IMR-90 (cell line): ENCODE results near the gene FRYL. TPM values are rescaled to one million over a fixed set of nuclear protein-coding genes. Genes with fewer than 3 reads are reported as not detected.

ENCODE experiments used
- ATAC-seq: fragments of 200-7000 bp; cut with Tn5 transposase; 2 replicates; pipeline ENCODE4 v1.9.1; 2020; ENCODE audit warnings: low read depth, mild to moderate bottlenecking, moderate library complexity
- BruUV-seq: library from RNA; stranded (reverse); fragments of 400-500 nt; replicated peaks from 2 replicates; lab custom pipeline; 2021; lab: Mats Ljungman, UMichigan
- CTCF ChIA-PET: fragments of 300-600 bp; formaldehyde crosslinking; extraction: SDS; loops from one replicate; lab custom pipeline; 2021; ENCODE audit warnings: antibody characterized with exemption; lab: Yijun Ruan, JAX
- POLR2A ChIA-PET: fragments of 300-600 bp; sonication (Branson Sonifier 250); formaldehyde crosslinking; loops from one replicate; lab custom pipeline; 2022; ENCODE audit warnings: antibody characterized with exemption; ENCODE audit not compliant: unreplicated experiment; lab: Charles Lee
- DNase-seq: peaks from one replicate; pipeline ENCODE4 v3.0.0; 2013
- H2AFZ ChIP-seq: replicated peaks from 2 replicates; pipeline ENCODE3; 2013; ENCODE audit warnings: low read length, mild to moderate bottlenecking; ENCODE audit not compliant: poor library complexity
- H2AK5ac ChIP-seq: 2 replicates; pipeline ENCODE4 v1.6.1; 2013; ENCODE audit warnings: low read depth, low read length, inconsistent platforms
- H2AK9ac ChIP-seq: replicated peaks from 2 replicates; pipeline ENCODE3; 2013; ENCODE audit warnings: mild to moderate bottlenecking, low read depth, low read length, moderate library complexity; ENCODE audit not compliant: poor library complexity
- H2BK120ac ChIP-seq: 2 replicates; pipeline ENCODE4 v1.6.1; 2013; ENCODE audit warnings: low read depth, low read length, inconsistent platforms
- H2BK15ac ChIP-seq: 3 replicates; pipeline ENCODE4 v1.6.1; 2013; ENCODE audit warnings: low read depth, low read length, inconsistent platforms
- H2BK20ac ChIP-seq: 2 replicates; pipeline ENCODE4 v1.6.1; 2013; ENCODE audit warnings: low read depth, mild to moderate bottlenecking, inconsistent platforms, low read length, moderate library complexity
- H2BK5ac ChIP-seq: 2 replicates; pipeline ENCODE4 v1.6.1; 2013; ENCODE audit warnings: mild to moderate bottlenecking, low read depth, low read length, inconsistent platforms; ENCODE audit not compliant: poor library complexity, severe bottlenecking
- H3K14ac ChIP-seq: replicated peaks from 2 replicates; pipeline ENCODE4 v1.6.1; 2013; ENCODE audit warnings: low read depth, low read length, inconsistent platforms
- H3K18ac ChIP-seq: 2 replicates; pipeline ENCODE4 v1.6.1; 2013; ENCODE audit warnings: low read depth, low read length, control low read depth
- H3K23ac ChIP-seq: 2 replicates; pipeline ENCODE4 v1.6.1; 2013; ENCODE audit warnings: low read depth, low read length, inconsistent platforms
- H3K27ac ChIP-seq: 2 replicates; pipeline ENCODE4 v1.5.1; 2013; ENCODE audit warnings: mild to moderate bottlenecking, control low read depth, low read length; ENCODE audit not compliant: insufficient read depth
- H3K27me3 ChIP-seq: 2 replicates; pipeline ENCODE4 v1.6.1; 2013; ENCODE audit warnings: low read length; ENCODE audit not compliant: control insufficient read depth, insufficient read depth
- H3K36me3 ChIP-seq: 2 replicates; pipeline ENCODE4 v1.6.1; 2013; ENCODE audit warnings: low read length, mixed read lengths; ENCODE audit not compliant: control insufficient read depth, insufficient read depth
- H3K4ac ChIP-seq: 2 replicates; pipeline ENCODE4 v1.6.1; 2013; ENCODE audit warnings: low read depth, low read length, inconsistent platforms
- H3K4me1 ChIP-seq: 2 replicates; pipeline ENCODE4 v1.6.1; 2013; ENCODE audit warnings: low read length, mixed read lengths; ENCODE audit not compliant: control insufficient read depth, insufficient read depth
- H3K4me2 ChIP-seq: 2 replicates; pipeline ENCODE4 v1.6.1; 2013; ENCODE audit warnings: low read depth, mild to moderate bottlenecking, control low read depth, low read length, moderate library complexity
- H3K4me3 ChIP-seq: 2 replicates; pipeline ENCODE4 v1.5.1; 2013; ENCODE audit warnings: low read depth, mild to moderate bottlenecking, control low read depth, low read length, moderate library complexity; ENCODE audit not compliant: insufficient read depth
- H3K56ac ChIP-seq: 2 replicates; pipeline ENCODE4 v1.6.1; 2013; ENCODE audit warnings: low read length, inconsistent platforms; ENCODE audit not compliant: insufficient read depth; ENCODE audit errors: extremely low read depth
- H3K79me1 ChIP-seq, 2 experiments: 2 replicates each; pipeline ENCODE4 v1.6.1; 2013; ENCODE audit warnings: low read length in 2 of 2, inconsistent platforms in 1 of 2, low read depth in 1 of 2
- H3K9ac ChIP-seq: 2 replicates; pipeline ENCODE4 v1.6.1; 2013; ENCODE audit warnings: low read depth, low read length, control low read depth
- H3K9me1 ChIP-seq: 2 replicates; pipeline ENCODE4 v1.6.1; 2013; ENCODE audit warnings: low read length, inconsistent platforms; ENCODE audit not compliant: insufficient read depth
- H3K9me3 ChIP-seq: 2 replicates; pipeline ENCODE4 v1.6.1; 2013; ENCODE audit warnings: low read length; ENCODE audit not compliant: control insufficient read depth, insufficient read depth
- H4K20me1 ChIP-seq: 2 replicates; pipeline ENCODE4 v1.6.1; 2013; ENCODE audit warnings: low read length, inconsistent platforms; ENCODE audit not compliant: insufficient read depth
- H4K5ac ChIP-seq: 2 replicates; pipeline ENCODE4 v1.6.1; 2013; ENCODE audit warnings: mild to moderate bottlenecking, low read depth, low read length, control low read depth
- H4K8ac ChIP-seq, 2 experiments: 2 replicates each; pipeline ENCODE4 v1.6.1; 2013; ENCODE audit warnings: low read depth in 2 of 2, low read length in 2 of 2, control low read depth in 1 of 2, inconsistent platforms in 1 of 2
- H4K91ac ChIP-seq: 2 replicates; pipeline ENCODE4 v1.6.1; 2013; ENCODE audit warnings: low read depth, low read length, inconsistent platforms; ENCODE audit not compliant: insufficient read depth
- BHLHE40 ChIP-seq: fragments of 150-350 bp; IDR thresholded peaks from 2 replicates; pipeline ENCODE4 v1.6.1; 2016; ENCODE audit warnings: mild to moderate bottlenecking, low read depth, low read length
- CEBPB ChIP-seq: IDR thresholded peaks from 2 replicates; pipeline ENCODE4 v1.6.1; 2012; ENCODE audit warnings: low read depth, low read length, improper control_type of control experiment
- CHD1 ChIP-seq: IDR thresholded peaks from 2 replicates; pipeline ENCODE4 v1.6.1; 2012; ENCODE audit warnings: low read depth, low read length, improper control_type of control experiment
- CTCF ChIP-seq: conservative IDR thresholded peaks from 2 replicates; pipeline ENCODE4 v1.5.1; 2012; ENCODE audit warnings: mild to moderate bottlenecking, low read depth, low read length, improper control_type of control experiment
- MAFK ChIP-seq: IDR thresholded peaks from 2 replicates; pipeline ENCODE4 v1.6.1; 2012; ENCODE audit warnings: low read depth, low read length, improper control_type of control experiment
- MAZ ChIP-seq: IDR thresholded peaks from 2 replicates; pipeline ENCODE4 v1.6.1; 2012; ENCODE audit warnings: low read depth, mild to moderate bottlenecking, low read length, improper control_type of control experiment, moderate library complexity, borderline replicate concordance
- MXI1 ChIP-seq: IDR thresholded peaks from 2 replicates; pipeline ENCODE4 v1.6.1; 2012; ENCODE audit warnings: low read depth, mild to moderate bottlenecking, low read length, moderate library complexity, borderline replicate concordance
- NFE2L2 ChIP-seq: fragments of 150-350 bp; IDR thresholded peaks from 2 replicates; pipeline ENCODE4 v1.6.1; 2016; ENCODE audit warnings: low read depth, mild to moderate bottlenecking, low read length
- POLR2A ChIP-seq: IDR thresholded peaks from 2 replicates; pipeline ENCODE4 v1.6.1; 2012; ENCODE audit warnings: mild to moderate bottlenecking, low read depth, low read length
- RAD21 ChIP-seq: IDR thresholded peaks from 2 replicates; pipeline ENCODE4 v1.6.1; 2012; ENCODE audit warnings: low read length, improper control_type of control experiment
- RCOR1 ChIP-seq: IDR thresholded peaks from 2 replicates; pipeline ENCODE4 v1.6.1; 2012; ENCODE audit warnings: mild to moderate bottlenecking, low read length, improper control_type of control experiment; ENCODE audit not compliant: insufficient replicate concordance
- RFX5 ChIP-seq: IDR thresholded peaks from 2 replicates; pipeline ENCODE4 v1.8.0; 2012; ENCODE audit warnings: low read depth, mild to moderate bottlenecking, low read length, moderate library complexity
- SMC3 ChIP-seq: fragments of 150-350 bp; IDR thresholded peaks from 2 replicates; pipeline ENCODE4 v1.6.1; 2016; ENCODE audit warnings: low read depth, mild to moderate bottlenecking, antibody characterized with exemption, low read length, moderate library complexity
- USF2 ChIP-seq: fragments of 150-350 bp; IDR thresholded peaks from 2 replicates; pipeline ENCODE4 v1.6.1; 2017; ENCODE audit warnings: mild to moderate bottlenecking, antibody characterized with exemption, low read length, low read depth
- WGBS, 2 experiments: methylation state at CpG; one replicate each; pipeline versions ENCODE4 v1.1.5 to v1.1.7; 2013; ENCODE audit warnings: missing lambda C conversion rate in 2 of 2; ENCODE audit not compliant: insufficient read length in 1 of 2; ENCODE audit errors: extremely low coverage in 2 of 2; 5-methylcytosine and 5-hydroxymethylcytosine counted together
- dilution Hi-C: fragments of 300-500 bp; cut with HindIII; formaldehyde crosslinking; loops from one replicate; pipeline ENCODE4 v1.14.3; 2018; ENCODE audit warnings: low sequenced_read_pairs; ENCODE audit not compliant: unreplicated experiment
- in situ Hi-C: fragments of 300-500 bp; cut with MboI; formaldehyde crosslinking; loops from 3 replicates; pipeline ENCODE4 v1.14.3; 2019; ENCODE audit warnings: low sequenced_read_pairs, inconsistent platforms, mixed read lengths
- intact Hi-C: fragments of 100-400 bp; cut with micrococcal nuclease; formaldehyde crosslinking; loops from 2 replicates; pipeline ENCODE4 v1.10.0; 2022
- polyA plus RNA-seq, 3 experiments: library from polyadenylated mRNA; depleted of rRNA; stranded (reverse); fragments of >200 nt; gene quantifications; 2 replicates each; pipeline ENCODE4 v1.2.3, GENCODE V29; 2012; ENCODE audit warnings: low replicate concordance in 1 of 3
- total RNA-seq: library from RNA; depleted of rRNA; stranded (reverse); fragments of >200 nt; gene quantifications from 2 replicates; pipeline ENCODE4 v1.2.3, GENCODE V29; 2012
- TF ChIP-seq, protein P1 (sequence below): fragments of 150-350 bp; IDR thresholded peaks from 2 replicates; pipeline ENCODE4 v1.6.1; 2016; ENCODE audit warnings: low read depth, mild to moderate bottlenecking, low read length, moderate library complexity, borderline replicate concordance

Gene FRYL
- total and polyA plus RNA-seq, 2 of the 4 experiments (the other 2 are of a cell fraction) = 9.9 to 77.4 TPM

DNA sequence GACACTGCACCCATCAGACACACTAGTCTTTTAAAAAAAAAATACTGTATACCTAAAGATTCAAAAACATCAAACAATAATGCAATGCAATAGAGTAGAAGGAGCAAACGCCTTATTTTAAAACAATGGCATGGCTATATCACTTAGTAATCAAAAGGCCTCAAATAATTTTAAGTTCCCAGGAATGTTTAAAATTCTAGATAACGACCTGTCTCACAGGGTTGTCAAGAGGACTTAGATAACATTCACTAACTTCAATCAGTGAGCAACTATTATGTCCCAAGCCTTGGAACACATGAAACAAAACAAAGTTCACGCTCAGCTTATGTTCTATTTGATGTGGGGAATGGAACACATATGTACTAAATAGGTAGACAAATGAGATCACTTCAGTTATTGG is 106.5 kb downstream of the FRYL start:
- Histone ChIP-seq H3K4ac (no peak overlapping the region), H3K4me3 (no peak overlapping the region), H3K14ac (no peak overlapping the region), H4K20me1 (no peaks in the 10 kb centered on the region), H4K91ac (no peak overlapping the region), H3K4me2 (no peak overlapping the region), H2BK120ac (no peak overlapping the region), H2AK9ac (no peak overlapping the region), H3K27me3 (no peaks in the 10 kb centered on the region), H3K4me1 (no peaks in the 10 kb centered on the region), H2AFZ (no peak overlapping the region), H2BK20ac (no peak overlapping the region), H3K23ac (no peak overlapping the region), H4K5ac (no peak overlapping the region), H3K18ac (no peak overlapping the region), H3K9ac (no peak overlapping the region), H3K79me1 (peaks cover 12 to 27% of the 10 kb centered on the region in 2 experiments), H3K56ac (no peak overlapping the region), H2BK15ac (no peak overlapping the region), H2AK5ac (no peak overlapping the region), H3K9me3 (no peaks in the 10 kb centered on the region), H3K27ac (no peak overlapping the region), H3K9me1 (no peaks in the 10 kb centered on the region), H2BK5ac (no peak overlapping the region), H4K8ac (no peak overlapping the region), H3K36me3 (no peaks in the 10 kb centered on the region)
- BruUV-seq = no TSS peak
- intact Hi-C loops = no loop called here
- no CpG with 5 or more reads among the region's 3 CpGs for WGBS, 2 experiments
- no peak for DNase-seq
- TF ChIP-seq CHD1 = no peak
- TF ChIP-seq, protein P1, sequence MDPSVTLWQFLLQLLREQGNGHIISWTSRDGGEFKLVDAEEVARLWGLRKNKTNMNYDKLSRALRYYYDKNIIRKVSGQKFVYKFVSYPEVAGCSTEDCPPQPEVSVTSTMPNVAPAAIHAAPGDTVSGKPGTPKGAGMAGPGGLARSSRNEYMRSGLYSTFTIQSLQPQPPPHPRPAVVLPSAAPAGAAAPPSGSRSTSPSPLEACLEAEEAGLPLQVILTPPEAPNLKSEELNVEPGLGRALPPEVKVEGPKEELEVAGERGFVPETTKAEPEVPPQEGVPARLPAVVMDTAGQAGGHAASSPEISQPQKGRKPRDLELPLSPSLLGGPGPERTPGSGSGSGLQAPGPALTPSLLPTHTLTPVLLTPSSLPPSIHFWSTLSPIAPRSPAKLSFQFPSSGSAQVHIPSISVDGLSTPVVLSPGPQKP = no peak
- no peak for TF ChIP-seq NFE2L2
- TF ChIP-seq RCOR1 = no peak
- TF ChIP-seq CTCF = no peak
- TF ChIP-seq BHLHE40 = no peak
- no peak for TF ChIP-seq RAD21
- TF ChIP-seq MAZ = no peak
- no peak for TF ChIP-seq MXI1
- TF ChIP-seq RFX5 = no peak
- no peak for TF ChIP-seq USF2
- TF ChIP-seq SMC3 = no peak
- TF ChIP-seq POLR2A = no peak
- no peak for TF ChIP-seq CEBPB
- no peak for TF ChIP-seq MAFK
- dilution Hi-C loops = no loop called here
- no peak for ATAC-seq
- ChIA-PET POLR2A (no interaction called here), CTCF (no interaction called here)
- in situ Hi-C loops = no loop called here
